Upper lobe of left lung (tissue), 6 donors: ENCODE results near the gene SCAF11. TPM values are rescaled to one million over a fixed set of nuclear protein-coding genes. Genes with fewer than 3 reads are reported as not detected.
"Not testable (repeated sequence)": the region's sequence is repeated elsewhere in the genome, so short reads cannot be mapped to it uniquely, and the experiment has no call there.

Experiments
- ATAC-seq, 2 donors: fragments of 200-7000 bp; cut with Tn5 transposase; one replicate each; pipeline ENCODE4 v1.9.1; 2022; ENCODE audit warnings: mild to moderate bottlenecking in 2 of 2, moderate library complexity in 2 of 2; ENCODE audit not compliant: low FRiP score in 2 of 2
- DNase-seq, 2 donors: peaks; one replicate each; pipeline ENCODE4 v3.0.0-alpha.2; 2019 to 2020
- H3K27ac ChIP-seq, 4 donors: fragments of 200-600 bp; sonication (generic); one replicate each; pipeline ENCODE4 v1.5.1; 2016 to 2019
- H3K27me3 ChIP-seq, 4 donors: fragments of 200-600 bp; sonication (generic); one replicate each; pipeline ENCODE4 v1.5.1; 2017 to 2019
- H3K36me3 ChIP-seq, 4 donors: fragments of 200-600 bp; sonication (generic); one replicate each; pipeline ENCODE4 v1.5.1; 2016 to 2019
- H3K4me1 ChIP-seq, 4 donors: fragments of 200-600 bp; sonication (generic); one replicate each; pipeline ENCODE4 v1.5.1; 2018 to 2019
- H3K4me3 ChIP-seq, 4 donors: fragments of 200-600 bp; sonication (generic); one replicate each; pipeline ENCODE4 v1.5.1; 2017 to 2019; ENCODE audit warnings: mild to moderate bottlenecking in 2 of 4, moderate library complexity in 1 of 4
- H3K9me3 ChIP-seq, 4 donors: fragments of 200-600 bp; sonication (generic); one replicate each; pipeline ENCODE4 v1.5.1; 2018 to 2019
- CTCF ChIP-seq, 6 experiments: fragments of 450-650 bp in 4 of 6; fragments of 200-600 bp in 2 of 6; sonication (generic) in 2 of 6; IDR thresholded peaks; one replicate each; pipeline ENCODE4 v1.5.1; 2016 to 2019; ENCODE audit warnings: antibody characterized with exemption in 6 of 6
- EP300 ChIP-seq, 4 donors: sonication (generic); formaldehyde crosslinking; IDR thresholded peaks; one replicate each; pipeline ENCODE4 v1.5.1; 2017; ENCODE audit warnings: antibody characterized with exemption in 4 of 4, control low read depth in 2 of 4
- POLR2A ChIP-seq, 4 donors: fragments of 450-650 bp; IDR thresholded peaks; one replicate each; pipeline ENCODE4 v1.5.1; 2016 to 2017; ENCODE audit warnings: antibody characterized with exemption in 4 of 4, mild to moderate bottlenecking in 2 of 4
- POLR2AphosphoS5 ChIP-seq, 2 donors: sonication (generic); formaldehyde crosslinking; IDR thresholded peaks; one replicate each; pipeline ENCODE4 v1.5.1; 2017; ENCODE audit warnings: antibody characterized with exemption in 2 of 2
- WGBS, 2 donors: methylation state at CpG; one replicate each; pipeline ENCODE4 v1.1.5; 2017 to 2018; 5-methylcytosine and 5-hydroxymethylcytosine counted together
- total RNA-seq, 6 donors: library from RNA; depleted of rRNA in 4 of 6; stranded (reverse); fragments of >200 nt in 4 of 6; gene quantifications; one replicate each; pipeline versions ENCODE4 v1.1.0 to v1.2.1, GENCODE V29; 2016 to 2021
- donor health status: DM: no; HTN: no; CAD: no; lungs with moderate emphysema.
- donor health status: DM: no; HTN: yes; CAD: no; lungs with severe emphysema.

Gene SCAF11
- total RNA-seq, 6 donors from 2014 or later: 98.5 to 264 (median 109) TPM

- Histone ChIP-seq H3K4me3 (no peak overlapping the region), H3K27ac (no peak overlapping the region), H3K4me1 (no peaks in the 10 kb centered on the region), H3K36me3 (no peaks in the 10 kb centered on the region), H3K27me3 (no peaks in the 10 kb centered on the region), H3K9me3 (no peaks in the 10 kb centered on the region)
- 83% methylated on average over 3 of the region's 3 CpGs for WGBS, 2 donors
- ATAC-seq: no peak
- DNase-seq: no peak
- no peak for TF ChIP-seq POLR2AphosphoS5 (IDR thresholded peaks at IDR 0.05)
- TF ChIP-seq EP300 (IDR thresholded peaks at IDR 0.05): no peak
- TF ChIP-seq POLR2A (IDR thresholded peaks at IDR 0.05): no peak
- no peak for TF ChIP-seq CTCF (IDR thresholded peaks at IDR 0.05)
Observed at GRCh38 chr12:46005823-46006222, 15.4 kb upstream of the SCAF11 start.

- Histone ChIP-seq H3K4me1 (no peaks in the 10 kb centered on the region), H3K9me3 (no peaks in the 10 kb centered on the region), H3K4me3 (no peak overlapping the region), H3K36me3 (no peaks in the 10 kb centered on the region), H3K27me3 (no peaks in the 10 kb centered on the region), H3K27ac (no peak overlapping the region)
- DNase-seq (no peak), ATAC-seq (no peak)
- WGBS, 2 donors: 69 to 77% methylated on average over 2 of the region's 2 CpGs
- TF ChIP-seq CTCF (IDR thresholded peaks at IDR 0.05) (peak in 1 of 6 experiments; percentile 20), POLR2A (IDR thresholded peaks at IDR 0.05) (no peak)
Observed at GRCh38 chr12:46005151-46005797, 14.9 kb upstream of the SCAF11 start.

- 69 to 77% methylated on average over 4 of the region's 4 CpGs for WGBS, 2 donors
- DNase-seq (no peak), ATAC-seq (no peak)
- no peak overlapping the region for H3K4me3 ChIP-seq
- TF ChIP-seq CTCF (IDR thresholded peaks at IDR 0.05) (no peak), EP300 (IDR thresholded peaks at IDR 0.05) (no peak), POLR2A (IDR thresholded peaks at IDR 0.05) (no peak), POLR2AphosphoS5 (IDR thresholded peaks at IDR 0.05) (no peak)
- no peak overlapping the region for H3K27ac ChIP-seq
- no peaks in the 10 kb centered on the region for H3K4me1 ChIP-seq
- no peaks in the 10 kb centered on the region for H3K27me3 ChIP-seq
- H3K36me3 ChIP-seq: no peaks in the 10 kb centered on the region
- no peaks in the 10 kb centered on the region for H3K9me3 ChIP-seq
Observed at GRCh38 chr12:46004715-46005114, 14.3 kb upstream of the SCAF11 start.

GRCh38 chr12:46000076-46000475, 9.7 kb upstream of the SCAF11 start:
- not testable (repeated sequence) for H3K9me3 ChIP-seq, H3K27me3 ChIP-seq, H3K4me1 ChIP-seq, H3K4me3 ChIP-seq, H3K36me3 ChIP-seq, ATAC-seq, H3K27ac ChIP-seq
- WGBS, 2 donors: 94 to 100% methylated on average over 1 to 30 of the region's 30 CpGs
- peak in 1 of 2 donors; percentile 60 for DNase-seq

GRCh38 chr12:45994736-45995135, 4.4 kb upstream of the SCAF11 start:
- Histone ChIP-seq H3K4me3 (no peak overlapping the region), H3K9me3 (no peaks in the 10 kb centered on the region), H3K4me1 (peaks cover 0 to 9% (median 3%) of the 10 kb centered on the region in 4 donors), H3K36me3 (no peaks in the 10 kb centered on the region), H3K27me3 (no peaks in the 10 kb centered on the region), H3K27ac (no peak overlapping the region)
- 69 to 80% methylated on average over 2 of the region's 2 CpGs for WGBS, 2 donors
- ATAC-seq (no peak), DNase-seq (no peak)
- TF ChIP-seq CTCF (IDR thresholded peaks at IDR 0.05) (no peak), POLR2AphosphoS5 (IDR thresholded peaks at IDR 0.05) (no peak), POLR2A (IDR thresholded peaks at IDR 0.05) (no peak), EP300 (IDR thresholded peaks at IDR 0.05) (no peak)
